AG04450 (cell line): ENCODE results near the gene SEMA4D. TPM values are rescaled to one million over a fixed set of nuclear protein-coding genes. Genes with fewer than 3 reads are reported as not detected.

Source experiments
- CTCF ChIA-PET: fragments of 300-600, 350-600 bp; formaldehyde crosslinking; extraction: SDS; loops from one replicate; lab custom pipeline; 2022; ENCODE audit warnings: antibody characterized with exemption, inconsistent platforms; lab: Charles Lee
- POLR2A ChIA-PET: fragments of 350-600 bp; formaldehyde crosslinking; extraction: SDS; loops from one replicate; lab custom pipeline; 2021; ENCODE audit warnings: antibody characterized with exemption, inconsistent platforms; lab: Yijun Ruan, JAX
- DNase-seq: peaks from one replicate; pipeline ENCODE4 v3.0.0-alpha.2; 2011; ENCODE audit warnings: low read depth, low spot score
- H3K27ac ChIP-seq: one replicate; pipeline ENCODE4 v1.5.1; 2012; ENCODE audit warnings: low read depth, low read length, control low read depth
- H3K27me3 ChIP-seq: one replicate; pipeline ENCODE4 v1.6.0; 2012; ENCODE audit warnings: low read length; ENCODE audit not compliant: control insufficient read depth, insufficient read depth
- H3K4me3 ChIP-seq: 2 replicates; pipeline ENCODE4 v1.5.1; 2011; ENCODE audit warnings: mild to moderate bottlenecking, low read depth, low read length, control low read depth
- H3K9me3 ChIP-seq: 2 replicates; pipeline ENCODE4 v1.5.1; 2012; ENCODE audit warnings: low read length; ENCODE audit not compliant: control insufficient read depth, insufficient read depth
- CTCF ChIP-seq: IDR thresholded peaks from 2 replicates; pipeline ENCODE4 v1.5.1; 2011; ENCODE audit warnings: low read depth, low read length, control low read depth, inconsistent platforms
- polyA plus RNA-seq: library from polyadenylated mRNA; depleted of rRNA; stranded (reverse); fragments of >200 nt; gene quantifications from 2 replicates; pipeline ENCODE4 v1.2.3, GENCODE V29; 2011

Gene SEMA4D
- polyA plus RNA-seq, 1 experiment = 2.8 TPM

- POLR2A ChIA-PET = no interaction called here
- no peaks in the 10 kb centered on the region for H3K9me3 ChIP-seq
- H3K27ac ChIP-seq = no peak overlapping the region
- no peak overlapping the region for H3K4me3 ChIP-seq
- peaks cover 2% of the 10 kb centered on the region for H3K27me3 ChIP-seq
- no peak for TF ChIP-seq CTCF
- DNase-seq = no peak
- CTCF ChIA-PET = interaction anchor here (1.0 kb wide), 1 partner anchor 12 kb away, joined by 3 read pairs; no protein-coding TSS in a partner anchor
Measured at GRCh38 chr9:89537166-89537565, 39.3 kb upstream of the SEMA4D start.

GRCh38 chr9:89536600-89536999, 38.7 kb upstream of the SEMA4D start:
- H3K27me3 ChIP-seq = peaks cover 2% of the 10 kb centered on the region
- POLR2A ChIA-PET = no interaction called here
- CTCF ChIA-PET = interaction anchor here (1.0 kb wide), 1 partner anchor 12 kb away, joined by 3 read pairs; no protein-coding TSS in a partner anchor

DNA sequence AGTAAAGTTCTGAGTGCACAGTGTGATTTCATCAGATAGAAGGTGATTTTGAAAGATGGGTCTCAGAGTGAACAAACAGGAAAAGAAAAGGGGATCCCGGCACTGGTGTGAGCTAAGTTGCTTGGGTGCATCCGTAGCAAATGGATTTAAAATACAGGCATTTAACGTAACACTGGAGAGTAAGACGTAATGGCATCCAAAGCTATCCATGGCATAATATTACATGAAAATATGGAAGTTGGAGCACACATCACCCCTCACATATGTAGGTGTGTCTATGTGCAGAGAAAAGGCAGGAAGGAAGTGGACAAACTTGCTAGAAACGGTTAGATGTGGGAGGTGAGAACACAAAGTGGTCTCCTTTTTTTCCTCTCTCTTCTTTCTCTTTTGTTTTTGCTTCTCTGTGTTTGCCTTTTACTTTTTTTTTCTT, 38.2 kb upstream of the SEMA4D start:
- DNase-seq = no peak
- TF ChIP-seq CTCF = no peak
- Histone ChIP-seq H3K4me3 (no peak overlapping the region), H3K9me3 (no peaks in the 10 kb centered on the region), H3K27me3 (peaks cover 2% of the 10 kb centered on the region), H3K27ac (no peak overlapping the region)
- POLR2A ChIA-PET = no interaction called here
- CTCF ChIA-PET = interaction anchor here (1.0 kb wide), 1 partner anchor 13 kb away, joined by 3 read pairs; no protein-coding TSS in a partner anchor

More at GRCh38 chr9:89536600-89536999, 38.7 kb upstream of the SEMA4D start:
- Histone ChIP-seq H3K9me3 (no peaks in the 10 kb centered on the region), H3K4me3 (no peak overlapping the region), H3K27ac (no peak overlapping the region)
- DNase-seq = no peak
- TF ChIP-seq CTCF = no peak

GRCh38 chr9:89535461-89535860, 37.5 kb upstream of the SEMA4D start:
- peaks cover 2% of the 10 kb centered on the region for H3K27me3 ChIP-seq
- ChIA-PET CTCF (interaction anchor here (2.9 kb wide), 1 partner anchor 14 kb away, joined by 14 read pairs; no protein-coding TSS in a partner anchor), POLR2A (no interaction called here)
- TF ChIP-seq CTCF = no peak
- H3K9me3 ChIP-seq = no peaks in the 10 kb centered on the region
- no peak overlapping the region for H3K27ac ChIP-seq
- DNase-seq = no peak
- no peak overlapping the region for H3K4me3 ChIP-seq

- DNase-seq = no peak
- peaks cover 2% of the 10 kb centered on the region for H3K27me3 ChIP-seq
- CTCF ChIA-PET = interaction anchor here (2.9 kb wide), 1 partner anchor 14 kb away, joined by 14 read pairs; no protein-coding TSS in a partner anchor
- no peak overlapping the region for H3K27ac ChIP-seq
- POLR2A ChIA-PET = no interaction called here
- no peak overlapping the region for H3K4me3 ChIP-seq
- no peaks in the 10 kb centered on the region for H3K9me3 ChIP-seq
- no peak for TF ChIP-seq CTCF
Measured at GRCh38 chr9:89534515-89535287, 36.8 kb upstream of the SEMA4D start.
